HepG2 (cell line): ENCODE data around the gene HDAC4. TPM values are rescaled to one million over a fixed set of nuclear protein-coding genes. Genes with fewer than 3 reads are reported as not detected.

Experiments used
- MEIS2 ChIP-seq: sonication (generic); formaldehyde crosslinking; IDR thresholded peaks from 2 replicates; pipeline ENCODE4 v1.9.0; 2021; ENCODE audit warnings: mild to moderate bottlenecking, missing genetic modification reagents
- MTERF4 ChIP-seq: sonication (generic); formaldehyde crosslinking; IDR thresholded peaks from 2 replicates; pipeline ENCODE4 v1.8.0; 2023; ENCODE audit warnings: mild to moderate bottlenecking, missing genetic modification reagents
- POGK ChIP-seq: sonication (generic); formaldehyde crosslinking; conservative IDR thresholded peaks from 2 replicates; pipeline ENCODE4 v1.8.0; 2022; ENCODE audit warnings: mild to moderate bottlenecking, moderate library complexity, missing genetic modification reagents
- PRPF4 ChIP-seq: fragments of 200-400 bp; formaldehyde crosslinking; IDR thresholded peaks from 2 replicates; pipeline ENCODE4 v1.6.1; 2016; ENCODE audit warnings: low read length, low read depth; ENCODE audit not compliant: poor library complexity, severe bottlenecking
- SIX4 ChIP-seq: sonication (generic); formaldehyde crosslinking; IDR thresholded peaks from 2 replicates; pipeline ENCODE4 v1.4.0; 2020; ENCODE audit warnings: missing genetic modification reagents
- ZBTB40 ChIP-seq, 2 experiments: fragments of 450-650 bp in 1 of 2; sonication (generic) in 1 of 2; formaldehyde crosslinking in 1 of 2; IDR thresholded peaks; 2 replicates each; pipeline versions ENCODE4 v1.6.1 to v1.8.0; 2016 to 2022; ENCODE audit warnings: antibody characterized with exemption in 1 of 2, mild to moderate bottlenecking in 1 of 2, missing genetic modification reagents in 1 of 2
- ZNF644 ChIP-seq: IDR thresholded peaks from 2 replicates; pipeline ENCODE4 v1.6.1; 2016; ENCODE audit warnings: low read depth
- polyA plus RNA-seq, 8 experiments: library from polyadenylated mRNA; depleted of rRNA in 3 of 8; stranded (reverse) in 7 of 8; unstranded in 1 of 8; fragments of >200 nt; fragmentation: Illumina TruSeq in 4 of 8; extraction: Trizol in 4 of 8; gene quantifications; 2 replicates each; pipeline versions ENCODE4 v1.2.1 to v1.2.3, GENCODE V29; 2011 to 2016; ENCODE audit warnings: low read depth in 4 of 8, missing spikeins in 1 of 8, mixed read lengths in 1 of 8; ENCODE audit not compliant: insufficient read depth in 1 of 8
- total RNA-seq, 5 experiments: library from RNA; depleted of rRNA; stranded (reverse); fragments of >200 nt; fragmentation: Illumina TruSeq; extraction: Trizol; gene quantifications; 2 replicates each; pipeline ENCODE4 v1.2.3, GENCODE V29; 2016; ENCODE audit warnings: low read depth in 1 of 5

The HDAC4 gene
- total and polyA plus RNA-seq, 2 of the 13 experiments (the other 11 are each of a cell fraction or from before 2014, with no cell fraction given): 10.1 to 11.5 TPM

DNA sequence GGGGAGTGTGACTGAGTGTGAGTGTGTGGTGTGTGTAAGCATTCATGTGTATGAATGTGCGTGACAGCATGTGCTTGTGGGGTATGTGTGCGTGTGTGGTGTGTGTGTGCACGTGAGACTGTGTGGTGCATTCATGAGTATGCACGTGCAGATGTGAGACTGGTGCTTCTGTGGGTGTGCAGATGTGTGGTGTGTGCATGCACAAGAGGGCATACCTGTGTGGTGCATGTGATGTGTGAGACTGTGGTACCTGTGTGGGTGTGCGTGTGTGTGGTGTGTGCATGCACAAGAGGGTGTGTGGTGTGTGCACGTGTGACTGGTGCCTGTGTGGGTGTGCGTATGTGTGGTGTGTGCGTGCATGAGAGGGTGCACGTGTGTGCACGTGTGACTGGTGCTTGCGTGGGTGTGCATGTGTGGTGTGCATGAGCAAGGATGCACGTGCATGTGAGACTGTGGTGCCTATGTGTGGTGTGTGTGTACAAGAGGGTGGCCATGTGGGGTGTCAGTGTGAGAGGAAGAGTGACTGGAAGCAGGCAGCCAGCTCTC is 339.6 kb downstream of the HDAC4 start (continued):
- TF ChIP-seq MTERF4 (CRISPR knock-in tag) (0 out of 2 replicates have a peak, but pooled peaks have one; percentile 26), ZNF644 (no peak), SIX4 (CRISPR knock-in tag) (no peak), PRPF4 (no peak), ZBTB40 (IDR thresholded peaks at IDR 0.05) (no peak), ZBTB40 (CRISPR knock-in tag; IDR thresholded peaks at IDR 0.05) (peak; percentile 42; the same call in 1 of the 2 replicates), POGK (CRISPR knock-in tag) (no peak), MEIS2 (CRISPR knock-in tag) (no peak)
